Effector CD8-positive, alpha-beta T cell (primary cell): ENCODE measurements around the gene FAM83E.
"Not testable (repeated sequence)": the region's sequence is repeated elsewhere in the genome, so short reads cannot be mapped to it uniquely, and the experiment has no call there.

ENCODE experiments used
- DNase-seq: peaks from one replicate; lab custom pipeline; 2025; lab: John Stamatoyannopoulos, UW
- total RNA-seq, 4 experiments: gene quantifications; one replicate each; lab custom pipeline; 2026; lab: John Stamatoyannopoulos, UW

FAM83E gene
- total RNA-seq, result 1.7 to 5.0 (median 3.1) reads per million in 4 experiments

- no peak for DNase-seq
Measured at GRCh38 chr19:48614436-48615230, at the start of gene FAM83E. Gene FAM83E, minus strand, starts transcription at chr19:48615076. Its CDS starts 1,704 bp downstream, at chr19:48613372.

GRCh38 chr19:48664476-48664875, 49.6 kb upstream of the FAM83E start:
- DNase-seq, result no peak

GRCh38 chr19:48663667-48664066, 48.8 kb upstream of the FAM83E start:
- DNase-seq, result no peak

GRCh38 chr19:48661711-48662090, 46.8 kb upstream of the FAM83E start:
- DNase-seq, result no peak

GRCh38 chr19:48660852-48661710, 46.2 kb upstream of the FAM83E start:
- peak; percentile 71 for DNase-seq

- DNase-seq, result no peak
Measured at GRCh38 chr19:48659768-48660167, 44.9 kb upstream of the FAM83E start.

GRCh38 chr19:48658483-48658882, 43.6 kb upstream of the FAM83E start:
- no peak for DNase-seq

- not testable (repeated sequence) for DNase-seq
Measured at GRCh38 chr19:48657828-48658227, 43.0 kb upstream of the FAM83E start.

- no peak for DNase-seq
Measured at GRCh38 chr19:48656840-48657474, 42.1 kb upstream of the FAM83E start.

GRCh38 chr19:48654299-48655059, 39.6 kb upstream of the FAM83E start:
- DNase-seq, result no peak

- no peak for DNase-seq
Measured at GRCh38 chr19:48651683-48652048, 36.8 kb upstream of the FAM83E start.

- no peak for DNase-seq
Measured at GRCh38 chr19:48650974-48651682, 36.3 kb upstream of the FAM83E start.

GRCh38 chr19:48648134-48648533, 33.3 kb upstream of the FAM83E start:
- no peak for DNase-seq

- DNase-seq, result no peak
Measured at GRCh38 chr19:48646722-48647216, 31.9 kb upstream of the FAM83E start.

- DNase-seq, result peak; percentile 89
Measured at GRCh38 chr19:48646001-48646721, 31.3 kb upstream of the FAM83E start, which contains the start of gene CA11. Gene CA11, minus strand, starts transcription at chr19:48646187. Its CDS starts 555 bp downstream, at chr19:48645632.

GRCh38 chr19:48645620-48646000, 30.7 kb upstream of the FAM83E start:
- no peak for DNase-seq

- DNase-seq, result peak; percentile 60
Measured at GRCh38 chr19:48644839-48645619, 30.2 kb upstream of the FAM83E start.

GRCh38 chr19:48644355-48644754, 29.5 kb upstream of the FAM83E start:
- no peak for DNase-seq

GRCh38 chr19:48642862-48643261, 28.0 kb upstream of the FAM83E start:
- DNase-seq, result no peak
